ENCODE measurements around the gene ZNF256.

GRCh38 chr19:57914531-57914930 lies 33.0 kb downstream of the ZNF256 start:
- TF ChIP-seq CTCF (IDR thresholded peaks at IDR 0.05) (no peak), POLR2A (IDR thresholded peaks at IDR 0.05) (no peak), EP300 (IDR thresholded peaks at IDR 0.05) (no peak)
